Measurements from ENCODE around the gene AP1AR. TPM values are rescaled to one million over a fixed set of nuclear protein-coding genes. Genes with fewer than 3 reads are reported as not detected.

The AP1AR gene
- total RNA-seq, 2 experiments from 2014 or later: 10.9 to 13.0 TPM

DNA sequence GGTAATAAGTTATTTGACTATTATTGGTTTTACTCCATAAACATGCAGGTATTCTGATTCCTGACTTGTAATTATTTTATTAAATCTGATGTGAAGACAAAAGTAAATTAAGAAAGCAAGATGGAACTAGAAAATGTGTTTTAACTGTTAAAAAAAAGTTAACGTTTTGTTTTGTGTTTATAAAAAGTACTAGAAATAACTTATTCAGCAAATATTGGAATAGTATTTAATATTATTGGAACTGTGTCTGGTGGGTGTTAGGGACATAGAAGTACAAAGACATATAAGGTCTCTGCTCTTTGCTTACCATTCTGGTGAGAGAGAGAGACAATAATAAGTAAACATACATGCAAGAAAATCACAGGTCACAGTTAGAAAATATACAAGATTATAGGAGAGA is 38.5 kb downstream of the AP1AR start:
- POLR2A ChIA-PET: no interaction called here
- CTCF ChIA-PET: no interaction called here
- H3K27me3 Mint-ChIP-seq (ENCODE audit: low read depth): no peaks in the 10 kb centered on the region
- ATAC-seq: no peak
- H3K36me3 Mint-ChIP-seq (ENCODE audit: low read depth): peaks cover 15% of the 10 kb centered on the region
- no peak for DNase-seq
- H3K9me3 Mint-ChIP-seq (ENCODE audit: insufficient read depth): no peaks in the 10 kb centered on the region
- H3K4me3 Mint-ChIP-seq: no peak overlapping the region
- H3K27ac Mint-ChIP-seq: no peak overlapping the region
- H3K4me1 Mint-ChIP-seq (ENCODE audit: low read depth): peaks cover 6% of the 10 kb centered on the region

- POLR2A ChIA-PET: interaction anchor here (0.7 to 1.5 kb wide), 3 partner anchors 14 to 129 kb away, joined by 3 to 7 read pairs (median 3); partner anchors contain the start of gene TIFA
- H3K9me3 Mint-ChIP-seq (ENCODE audit: insufficient read depth): no peaks in the 10 kb centered on the region
- peaks cover 18% of the 10 kb centered on the region for H3K36me3 Mint-ChIP-seq (ENCODE audit: low read depth)
- no peaks in the 10 kb centered on the region for H3K27me3 Mint-ChIP-seq (ENCODE audit: low read depth)
- ATAC-seq: no peak
- DNase-seq: no peak
- H3K27ac Mint-ChIP-seq: no peak overlapping the region
- no peak overlapping the region for H3K4me3 Mint-ChIP-seq
- CTCF ChIA-PET: interaction anchor here (0.8 to 1.4 kb wide), 3 partner anchors 21 to 171 kb away, joined by 3 to 4 read pairs (median 3); no protein-coding TSS in a partner anchor
- peaks cover 8% of the 10 kb centered on the region for H3K4me1 Mint-ChIP-seq (ENCODE audit: low read depth)
These were observed 39.2 kb downstream of the AP1AR start for GRCh38 chr4:112270640-112271421.

DNA sequence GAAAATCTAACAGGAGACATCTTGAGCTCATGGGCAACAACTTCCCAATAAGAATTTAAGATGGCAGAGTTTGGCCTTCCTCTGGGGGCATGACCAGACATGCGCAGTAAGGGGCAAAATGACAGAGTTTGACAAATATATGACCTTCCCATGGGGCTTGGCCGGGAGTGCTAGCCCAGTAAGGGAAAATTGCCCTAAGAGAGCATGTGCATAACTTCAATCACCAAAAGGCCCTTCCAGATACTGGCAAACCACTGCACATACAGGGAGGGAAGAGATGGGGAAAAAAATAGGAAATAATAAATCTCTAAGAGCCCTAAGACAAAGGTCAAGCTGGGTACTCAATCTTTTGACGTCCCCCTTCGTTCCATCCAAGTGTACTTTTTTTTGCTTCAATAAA is 40.7 kb downstream of the AP1AR start:
- Mint-ChIP-seq H3K9me3 (ENCODE audit: insufficient read depth) (no peaks in the 10 kb centered on the region), H3K36me3 (ENCODE audit: low read depth) (peaks cover 26% of the 10 kb centered on the region), H3K27me3 (ENCODE audit: low read depth) (no peaks in the 10 kb centered on the region), H3K4me3 (no peak overlapping the region), H3K27ac (no peak overlapping the region), H3K4me1 (ENCODE audit: low read depth) (peaks cover 10% of the 10 kb centered on the region)
- ATAC-seq (no peak), DNase-seq (no peak)
- ChIA-PET POLR2A (interaction anchor here (1.4 to 1.5 kb wide), 2 partner anchors 12 to 13 kb away, joined by 3 to 7 read pairs; partner anchors contain the start of gene TIFA), CTCF (interaction anchor here (1.1 to 1.4 kb wide), 2 partner anchors 13 to 173 kb away, joined by 3 read pairs; partner anchors contain the start of gene TIFA)

GRCh38 chr4:112274959-112275358 is 43.4 kb downstream of the AP1AR start:
- no peak overlapping the region for H3K27ac Mint-ChIP-seq
- ChIA-PET POLR2A (no interaction called here), CTCF (interaction anchor here (1.0 to 2.3 kb wide), 4 partner anchors 8 to 175 kb away, joined by 3 to 6 read pairs (median 5); partner anchors contain the start of gene TIFA)
- ATAC-seq: no peak
- H3K4me3 Mint-ChIP-seq: no peak overlapping the region
- H3K4me1 Mint-ChIP-seq (ENCODE audit: low read depth): peaks cover 18% of the 10 kb centered on the region
- H3K27me3 Mint-ChIP-seq (ENCODE audit: low read depth): no peaks in the 10 kb centered on the region
- no peak for DNase-seq
- no peaks in the 10 kb centered on the region for H3K9me3 Mint-ChIP-seq (ENCODE audit: insufficient read depth)
- peaks cover 44% of the 10 kb centered on the region for H3K36me3 Mint-ChIP-seq (ENCODE audit: low read depth)

GRCh38 chr4:112276113-112276512 is 44.5 kb downstream of the AP1AR start:
- Mint-ChIP-seq H3K4me3 (no peak overlapping the region), H3K27me3 (ENCODE audit: low read depth) (no peaks in the 10 kb centered on the region), H3K9me3 (ENCODE audit: insufficient read depth) (no peaks in the 10 kb centered on the region), H3K27ac (no peak overlapping the region), H3K36me3 (ENCODE audit: low read depth) (peaks cover 46% of the 10 kb centered on the region), H3K4me1 (ENCODE audit: low read depth) (peaks cover 22% of the 10 kb centered on the region)
- DNase-seq (no peak), ATAC-seq (no peak)
- ChIA-PET POLR2A (interaction anchor here (1.1 kb wide), 1 partner anchor 10 kb away, joined by 3 read pairs; the partner anchor contains the start of gene TIFA), CTCF (interaction anchor here (0.6 to 2.3 kb wide), 2 partner anchors 9 to 220 kb away, joined by 4 to 6 read pairs; no protein-coding TSS in a partner anchor)

- H3K9me3 Mint-ChIP-seq (ENCODE audit: insufficient read depth): no peaks in the 10 kb centered on the region
- ChIA-PET CTCF (interaction anchor here (1.5 to 2.3 kb wide), 2 partner anchors 10 kb away, joined by 6 read pairs; no protein-coding TSS in a partner anchor), POLR2A (interaction anchor here (1.1 kb wide), 1 partner anchor 8 kb away, joined by 4 read pairs; the partner anchor contains the start of gene TIFA)
- H3K4me3 Mint-ChIP-seq: no peak overlapping the region
- no peaks in the 10 kb centered on the region for H3K27me3 Mint-ChIP-seq (ENCODE audit: low read depth)
- DNase-seq (no peak), ATAC-seq (no peak)
- peaks cover 50% of the 10 kb centered on the region for H3K36me3 Mint-ChIP-seq (ENCODE audit: low read depth)
- H3K4me1 Mint-ChIP-seq (ENCODE audit: low read depth): peaks cover 31% of the 10 kb centered on the region
- H3K27ac Mint-ChIP-seq: no peak overlapping the region
These were observed 45.6 kb downstream of the AP1AR start for GRCh38 chr4:112277220-112277619.

DNA sequence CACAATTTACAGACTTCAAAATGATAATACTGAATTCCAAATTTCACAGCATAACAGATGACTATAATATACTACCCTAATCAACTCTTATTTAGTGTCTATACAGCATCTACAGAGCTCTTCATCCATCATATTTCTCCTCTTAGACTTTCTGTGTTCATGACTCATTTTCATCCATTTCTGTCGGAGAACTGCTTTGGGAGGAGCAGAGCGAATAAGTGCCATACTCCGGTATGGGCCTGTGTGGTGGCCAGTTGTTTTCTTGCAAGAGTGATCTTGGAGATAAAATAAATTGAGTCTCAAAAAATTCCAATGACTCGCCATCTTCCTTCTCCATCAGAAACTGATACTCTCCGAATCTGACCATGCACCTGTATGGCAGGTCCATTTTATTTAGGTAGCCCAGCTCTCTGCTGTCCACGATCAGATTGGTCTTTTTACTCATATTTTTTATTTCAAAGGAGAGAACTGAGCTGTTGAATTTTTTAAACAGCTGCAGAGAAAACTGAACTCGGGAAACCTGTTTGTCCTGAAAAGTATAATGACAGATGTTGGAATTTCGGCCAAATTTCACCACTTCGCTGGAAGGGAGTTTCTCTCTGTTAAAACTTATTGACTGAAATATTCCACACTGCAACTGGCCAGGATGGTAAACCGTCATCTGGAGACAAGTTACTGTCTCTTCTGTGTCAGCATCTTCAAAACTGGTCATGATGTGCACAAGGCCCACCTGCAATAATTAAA is 46.3 kb downstream of the AP1AR start:
- Mint-ChIP-seq H3K36me3 (ENCODE audit: low read depth) (peaks cover 53% of the 10 kb centered on the region), H3K4me3 (no peak overlapping the region), H3K27ac (no peak overlapping the region), H3K27me3 (ENCODE audit: low read depth) (no peaks in the 10 kb centered on the region), H3K4me1 (ENCODE audit: low read depth) (peaks cover 37% of the 10 kb centered on the region), H3K9me3 (ENCODE audit: insufficient read depth) (no peaks in the 10 kb centered on the region)
- CTCF ChIA-PET: interaction anchor here (1.0 to 1.5 kb wide), 3 partner anchors 11 to 51 kb away, joined by 3 to 6 read pairs (median 3); no protein-coding TSS in a partner anchor
- no peak for ATAC-seq
- DNase-seq: no peak
- POLR2A ChIA-PET: interaction anchor here (1.1 kb wide), 1 partner anchor 8 kb away, joined by 4 read pairs; the partner anchor contains the start of gene TIFA

DNA sequence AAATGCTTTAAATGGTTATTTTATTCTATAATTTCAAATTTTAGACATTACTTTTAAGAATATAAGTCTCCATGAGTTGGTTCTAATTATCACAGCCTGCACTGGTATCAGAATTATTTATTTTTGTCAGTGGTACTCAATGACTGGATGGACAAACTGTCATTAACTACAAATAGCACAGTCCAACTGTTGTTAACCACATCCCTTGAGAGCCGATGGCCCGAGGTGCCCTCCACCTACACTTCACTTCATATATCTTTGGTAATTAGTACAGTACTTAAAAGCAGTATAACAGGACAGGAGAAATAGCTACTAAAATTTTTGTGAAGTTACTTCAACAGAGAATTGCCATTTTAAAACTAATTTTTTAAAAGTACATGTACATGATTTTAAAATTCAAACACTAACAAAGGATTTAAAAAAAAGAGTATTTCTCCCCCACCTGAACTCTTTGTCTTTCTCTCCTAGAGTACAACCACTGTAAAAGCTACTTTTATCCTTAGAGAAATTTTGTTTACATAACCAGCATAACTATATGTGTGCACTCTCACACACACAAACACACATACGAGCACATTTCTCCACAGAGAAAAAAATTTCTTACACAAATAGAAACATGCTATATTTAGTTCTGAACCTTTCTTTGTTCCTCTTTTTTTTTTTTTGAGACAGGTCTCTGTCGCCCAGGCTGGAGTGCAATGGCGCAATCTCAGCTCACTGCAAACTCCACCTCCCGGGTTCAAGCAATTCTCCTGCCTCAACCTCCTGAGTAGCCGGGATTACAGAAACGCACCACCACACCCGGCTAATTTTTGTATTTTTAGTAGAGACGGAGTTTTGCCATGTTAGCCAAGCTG is 47.7 kb downstream of the AP1AR start:
- ATAC-seq (no peak), DNase-seq (no peak)
- ChIA-PET POLR2A (no interaction called here), CTCF (interaction anchor here (0.6 to 1.4 kb wide), 4 partner anchors 8 to 49 kb away, joined by 3 to 4 read pairs (median 3); no protein-coding TSS in a partner anchor)
- no peaks in the 10 kb centered on the region for H3K9me3 Mint-ChIP-seq (ENCODE audit: insufficient read depth)
- no peak overlapping the region for H3K4me3 Mint-ChIP-seq
- no peak overlapping the region for H3K27ac Mint-ChIP-seq
- H3K27me3 Mint-ChIP-seq (ENCODE audit: low read depth): no peaks in the 10 kb centered on the region
- peaks cover 44% of the 10 kb centered on the region for H3K4me1 Mint-ChIP-seq (ENCODE audit: low read depth)
- H3K36me3 Mint-ChIP-seq (ENCODE audit: low read depth): peaks cover 57% of the 10 kb centered on the region

- ATAC-seq: no peak
- no peaks in the 10 kb centered on the region for H3K9me3 Mint-ChIP-seq (ENCODE audit: insufficient read depth)
- H3K27ac Mint-ChIP-seq: no peak overlapping the region
- H3K36me3 Mint-ChIP-seq (ENCODE audit: low read depth): peaks cover 60% of the 10 kb centered on the region
- no peak overlapping the region for H3K4me3 Mint-ChIP-seq
- no peaks in the 10 kb centered on the region for H3K27me3 Mint-ChIP-seq (ENCODE audit: low read depth)
- peaks cover 47% of the 10 kb centered on the region for H3K4me1 Mint-ChIP-seq (ENCODE audit: low read depth)
- ChIA-PET POLR2A (no interaction called here), CTCF (interaction anchor here (1.0 to 1.8 kb wide), 3 partner anchors 46 to 485 kb away, joined by 3 to 7 read pairs (median 3); no protein-coding TSS in a partner anchor)
- no peak for DNase-seq
These were observed 48.3 kb downstream of the AP1AR start for GRCh38 chr4:112279882-112280315.

DNA sequence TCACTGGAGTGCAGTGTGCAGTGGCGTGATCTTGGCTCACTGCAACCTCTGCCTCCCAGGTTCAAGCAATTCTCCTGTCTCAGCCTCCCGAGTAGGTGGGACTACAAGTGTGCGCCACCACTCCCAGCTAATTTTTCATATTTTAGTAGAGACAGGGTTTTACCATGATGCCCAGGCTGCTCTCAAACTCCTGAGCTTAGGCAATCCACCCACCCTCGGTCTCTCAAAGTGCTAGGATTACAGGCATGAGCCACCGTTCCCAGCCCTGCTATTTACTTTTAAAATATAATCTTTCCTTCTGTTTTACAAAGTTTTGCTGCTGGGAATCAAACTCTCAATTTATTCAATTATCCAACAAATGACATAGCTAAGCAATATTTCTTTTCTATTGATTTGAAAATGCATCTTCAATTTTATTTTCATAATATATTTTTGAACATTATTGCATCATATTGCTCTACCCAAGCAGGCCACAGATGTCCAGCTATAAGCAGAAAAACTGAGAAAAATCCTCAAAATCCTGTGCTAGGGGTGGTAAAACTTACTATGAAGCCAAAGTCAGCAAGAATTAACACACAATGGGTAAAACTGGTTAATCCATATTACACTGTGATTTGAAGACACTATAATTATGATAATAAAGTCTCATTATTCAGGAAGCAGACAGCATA is 48.9 kb downstream of the AP1AR start:
- DNase-seq: no peak
- ChIA-PET CTCF (interaction anchor here (0.8 to 1.8 kb wide), 6 partner anchors 29 to 485 kb away, joined by 3 to 7 read pairs (median 3); no protein-coding TSS in a partner anchor), POLR2A (no interaction called here)
- Mint-ChIP-seq H3K27ac (no peak overlapping the region), H3K27me3 (ENCODE audit: low read depth) (no peaks in the 10 kb centered on the region), H3K4me3 (no peak overlapping the region), H3K36me3 (ENCODE audit: low read depth) (peaks cover 56% of the 10 kb centered on the region), H3K4me1 (ENCODE audit: low read depth) (peaks cover 44% of the 10 kb centered on the region), H3K9me3 (ENCODE audit: insufficient read depth) (no peaks in the 10 kb centered on the region)
- no peak for ATAC-seq
